IMR-90 (cell line): ENCODE measurements around the gene FBN3. TPM values are rescaled to one million over a fixed set of nuclear protein-coding genes. Genes with fewer than 3 reads are reported as not detected.

ENCODE experiments used
- polyA plus RNA-seq, 3 experiments: library from polyadenylated mRNA; depleted of rRNA; stranded (reverse); fragments of >200 nt; gene quantifications; 2 replicates each; pipeline ENCODE4 v1.2.3, GENCODE V29; 2012; ENCODE audit warnings: low replicate concordance in 1 of 3
- total RNA-seq: library from RNA; depleted of rRNA; stranded (reverse); fragments of >200 nt; gene quantifications from 2 replicates; pipeline ENCODE4 v1.2.3, GENCODE V29; 2012; rRNA removed

FBN3 gene
- total and polyA plus RNA-seq, 2 of the 4 experiments (the other 2 are of a cell fraction), result not detected

Other genes with a start within 250 kb of the FBN3 start
- 3.9 and 4.1 TPM in 2 replicates for gene MAP2K7, start 245.7 kb downstream of the FBN3 start, total RNA-seq
- gene MAP2K7, start 245.7 kb downstream of the FBN3 start, polyA plus RNA-seq (2012; rRNA removed), result 15.6 TPM in 2 replicates
- not detected in 2 replicates for gene TGFBR3L, start 234.8 kb downstream of the FBN3 start, total RNA-seq
- 0.94 and 2.2 TPM in 2 replicates for gene TGFBR3L, start 234.8 kb downstream of the FBN3 start, polyA plus RNA-seq (2012; rRNA removed)
- gene SNAPC2, start 229.3 kb downstream of the FBN3 start, total RNA-seq, result 12.5 TPM in 2 replicates
- gene SNAPC2, start 229.3 kb downstream of the FBN3 start, polyA plus RNA-seq (2012; rRNA removed), result 29.2 and 34.9 TPM in 2 replicates
- gene CTXN1, start 223.5 kb downstream of the FBN3 start, total RNA-seq, result 0.36 and 0.56 TPM in 2 replicates
- 7.4 and 12.8 TPM in 2 replicates for gene CTXN1, start 223.5 kb downstream of the FBN3 start, polyA plus RNA-seq (2012; rRNA removed)
- gene TIMM44, start 205.9 kb downstream of the FBN3 start, total RNA-seq, result 37.6 and 43.0 TPM in 2 replicates
- gene TIMM44, start 205.9 kb downstream of the FBN3 start, polyA plus RNA-seq (2012; rRNA removed), result 52.3 and 65.3 TPM in 2 replicates
- 56.9 and 59.0 TPM in 2 replicates for gene ELAVL1, start 144.0 kb downstream of the FBN3 start, total RNA-seq
- gene ELAVL1, start 144.0 kb downstream of the FBN3 start, polyA plus RNA-seq (2012; rRNA removed), result 51.3 and 55.6 TPM in 2 replicates
- gene CCL25, start 96.8 kb downstream of the FBN3 start, total RNA-seq, result not detected in 2 replicates
- not detected in 2 replicates for gene CCL25, start 96.8 kb downstream of the FBN3 start, polyA plus RNA-seq (2012; rRNA removed)
- 3.2 and 3.9 TPM in 2 replicates for gene CERS4, start 59.8 kb upstream of the FBN3 start, total RNA-seq
- 5.5 and 5.7 TPM in 2 replicates for gene CERS4, start 59.8 kb upstream of the FBN3 start, polyA plus RNA-seq (2012; rRNA removed)
- 13.3 and 15.8 TPM in 2 replicates for gene CD320, start 158.8 kb upstream of the FBN3 start, total RNA-seq
- 78.5 and 101 TPM in 2 replicates for gene CD320, start 158.8 kb upstream of the FBN3 start, polyA plus RNA-seq (2012; rRNA removed)
- gene NDUFA7, start 171.8 kb upstream of the FBN3 start, total RNA-seq, result 15.8 and 20.6 TPM in 2 replicates
- gene NDUFA7, start 171.8 kb upstream of the FBN3 start, polyA plus RNA-seq (2012; rRNA removed), result 50.7 and 67.9 TPM in 2 replicates
- 104 and 143 TPM in 2 replicates for gene RPS28, start 171.9 kb upstream of the FBN3 start, total RNA-seq
- gene RPS28, start 171.9 kb upstream of the FBN3 start, polyA plus RNA-seq (2012; rRNA removed), result 643 and 742 TPM in 2 replicates
- not detected in 2 replicates for gene KANK3, start 193.7 kb upstream of the FBN3 start, total RNA-seq
- 0.04 and 0.07 TPM in 2 replicates for gene KANK3, start 193.7 kb upstream of the FBN3 start, polyA plus RNA-seq (2012; rRNA removed)
- gene ANGPTL4, start 214.6 kb upstream of the FBN3 start, total RNA-seq, result 1.4 and 1.9 TPM in 2 replicates
- gene ANGPTL4, start 214.6 kb upstream of the FBN3 start, polyA plus RNA-seq (2012; rRNA removed), result 19.1 and 21.5 TPM in 2 replicates
- gene RAB11B, start 240.8 kb upstream of the FBN3 start, total RNA-seq, result 8.2 and 12.2 TPM in 2 replicates
- gene RAB11B, start 240.8 kb upstream of the FBN3 start, polyA plus RNA-seq (2012; rRNA removed), result 117 and 120 TPM in 2 replicates